ENCODE results near the gene ETS2. TPM values are rescaled to one million over a fixed set of nuclear protein-coding genes. Genes with fewer than 3 reads are reported as not detected.
A peak's percentile ranks its signal among the peaks of the same experiment; 100 is the strongest.

ETS2 gene
- total RNA-seq, 1 experiment from 2014 or later = 132 TPM

DNA sequence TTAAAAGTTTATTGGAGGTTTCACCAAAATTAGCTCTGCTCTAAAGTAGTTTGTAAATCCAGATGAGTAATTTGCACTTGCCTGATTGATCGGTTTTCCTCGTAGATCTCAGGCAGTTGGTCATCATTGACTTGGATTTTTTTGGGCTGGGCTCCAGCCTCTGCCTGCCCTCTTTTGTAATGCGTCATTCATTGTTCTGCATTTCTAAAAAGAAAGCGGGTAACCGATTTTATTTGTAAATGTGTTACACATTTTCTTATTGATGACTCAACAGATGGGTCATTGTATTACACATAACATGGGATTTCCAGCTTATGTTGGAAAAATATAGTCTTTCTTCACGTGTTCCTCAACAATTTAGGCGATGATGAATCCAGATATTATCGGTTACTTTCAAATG, 5.5 kb downstream of the ETS2 start:
- ChIA-PET CTCF (no interaction called here), POLR2A (interaction anchor here (0.6 to 1.2 kb wide), 4 partner anchors 22 to 80 kb away, joined by 3 to 5 read pairs (median 3); no protein-coding TSS in a partner anchor)
- Histone ChIP-seq H3K27ac (ENCODE audit: low read length) (peak overlapping the region; percentile 93), H3K4me3 (ENCODE audit: low read depth in 2 of 2, low read length in 2 of 2) (peak overlapping the region; percentile 76 to 84), H3K4me1 (ENCODE audit: control insufficient read depth, insufficient read depth, low read length) (peaks cover 49% of the 10 kb centered on the region), H3K9me3 (ENCODE audit: control insufficient read depth, insufficient read depth, low read depth, low read length) (no peaks in the 10 kb centered on the region), H3K36me3 (ENCODE audit: control insufficient read depth, insufficient read depth, low read length) (peaks cover 29% of the 10 kb centered on the region), H3K27me3 (ENCODE audit: control insufficient read depth, insufficient read depth, low read length) (no peaks in the 10 kb centered on the region)
- intact Hi-C loops (cut with micrococcal nuclease; ENCODE audit: unreplicated experiment) = no loop called here
- BruUV-seq (replicated peaks) = no TSS peak
- peak; percentile 39 for TF ChIP-seq POLR2AphosphoS5 (IDR thresholded peaks at IDR 0.05; ENCODE audit: low read depth, low read length)
- TF ChIP-seq TCF7L2 (IDR thresholded peaks at IDR 0.05; ENCODE audit: low read depth, low read length) = no peak
- in situ Hi-C loops (cut with HindIII; ENCODE audit: low pct_unique_long_range_greater_than_20kb, low sequenced_read_pairs) = no loop called here
- no peak for ATAC-seq
- DNase-seq (ENCODE audit: low read depth, low spot score) = no peak

DNA sequence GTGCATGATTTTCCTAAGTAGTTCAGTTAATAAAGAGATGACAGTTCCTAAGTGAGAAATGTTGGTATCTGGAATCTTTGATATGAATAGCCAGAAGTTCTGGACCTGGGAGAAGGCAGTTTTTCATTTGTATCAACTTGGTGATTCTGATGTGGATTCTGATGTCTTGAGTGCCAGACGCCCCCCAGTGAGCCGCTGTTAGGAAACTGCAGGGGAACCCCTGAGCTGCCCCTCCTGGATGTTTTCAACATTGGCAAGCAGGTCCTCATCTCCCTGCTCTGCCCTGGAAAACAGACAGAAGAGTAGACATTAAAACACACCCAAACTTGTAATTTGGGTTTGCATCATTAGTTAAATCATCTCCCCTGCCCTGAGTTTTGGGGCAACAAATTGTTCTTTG, 7.4 kb downstream of the ETS2 start:
- POLR2A ChIA-PET = no interaction called here
- Histone ChIP-seq H3K4me1 (ENCODE audit: control insufficient read depth, insufficient read depth, low read length) (peaks cover 68% of the 10 kb centered on the region), H3K9me3 (ENCODE audit: control insufficient read depth, insufficient read depth, low read depth, low read length) (no peaks in the 10 kb centered on the region), H3K36me3 (ENCODE audit: control insufficient read depth, insufficient read depth, low read length) (peaks cover 37% of the 10 kb centered on the region), H3K27me3 (ENCODE audit: control insufficient read depth, insufficient read depth, low read length) (no peaks in the 10 kb centered on the region), H3K4me3 (ENCODE audit: low read depth in 2 of 2, low read length in 2 of 2) (no peak overlapping the region), H3K27ac (ENCODE audit: low read length) (peak overlapping the region; percentile 93)
- in situ Hi-C loops (cut with HindIII; ENCODE audit: low pct_unique_long_range_greater_than_20kb, low sequenced_read_pairs) = no loop called here
- intact Hi-C loops (cut with micrococcal nuclease; ENCODE audit: unreplicated experiment) = no loop called here
- TF ChIP-seq POLR2AphosphoS5 (IDR thresholded peaks at IDR 0.05; ENCODE audit: low read depth, low read length) = no peak
- TF ChIP-seq SIN3A (IDR thresholded peaks at IDR 0.05; ENCODE audit: borderline replicate concordance, insufficient read depth, low read depth, low read length) = no peak
- no peak for TF ChIP-seq TCF7L2 (IDR thresholded peaks at IDR 0.05; ENCODE audit: low read depth, low read length)
- TF ChIP-seq, protein P1, sequence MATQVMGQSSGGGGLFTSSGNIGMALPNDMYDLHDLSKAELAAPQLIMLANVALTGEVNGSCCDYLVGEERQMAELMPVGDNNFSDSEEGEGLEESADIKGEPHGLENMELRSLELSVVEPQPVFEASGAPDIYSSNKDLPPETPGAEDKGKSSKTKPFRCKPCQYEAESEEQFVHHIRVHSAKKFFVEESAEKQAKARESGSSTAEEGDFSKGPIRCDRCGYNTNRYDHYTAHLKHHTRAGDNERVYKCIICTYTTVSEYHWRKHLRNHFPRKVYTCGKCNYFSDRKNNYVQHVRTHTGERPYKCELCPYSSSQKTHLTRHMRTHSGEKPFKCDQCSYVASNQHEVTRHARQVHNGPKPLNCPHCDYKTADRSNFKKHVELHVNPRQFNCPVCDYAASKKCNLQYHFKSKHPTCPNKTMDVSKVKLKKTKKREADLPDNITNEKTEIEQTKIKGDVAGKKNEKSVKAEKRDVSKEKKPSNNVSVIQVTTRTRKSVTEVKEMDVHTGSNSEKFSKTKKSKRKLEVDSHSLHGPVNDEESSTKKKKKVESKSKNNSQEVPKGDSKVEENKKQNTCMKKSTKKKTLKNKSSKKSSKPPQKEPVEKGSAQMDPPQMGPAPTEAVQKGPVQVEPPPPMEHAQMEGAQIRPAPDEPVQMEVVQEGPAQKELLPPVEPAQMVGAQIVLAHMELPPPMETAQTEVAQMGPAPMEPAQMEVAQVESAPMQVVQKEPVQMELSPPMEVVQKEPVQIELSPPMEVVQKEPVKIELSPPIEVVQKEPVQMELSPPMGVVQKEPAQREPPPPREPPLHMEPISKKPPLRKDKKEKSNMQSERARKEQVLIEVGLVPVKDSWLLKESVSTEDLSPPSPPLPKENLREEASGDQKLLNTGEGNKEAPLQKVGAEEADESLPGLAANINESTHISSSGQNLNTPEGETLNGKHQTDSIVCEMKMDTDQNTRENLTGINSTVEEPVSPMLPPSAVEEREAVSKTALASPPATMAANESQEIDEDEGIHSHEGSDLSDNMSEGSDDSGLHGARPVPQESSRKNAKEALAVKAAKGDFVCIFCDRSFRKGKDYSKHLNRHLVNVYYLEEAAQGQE (IDR thresholded peaks at IDR 0.05; ENCODE audit: insufficient read depth in 1 of 2, low read depth in 2 of 2, low read length in 1 of 2) = no peak
- TF ChIP-seq, protein P2, sequence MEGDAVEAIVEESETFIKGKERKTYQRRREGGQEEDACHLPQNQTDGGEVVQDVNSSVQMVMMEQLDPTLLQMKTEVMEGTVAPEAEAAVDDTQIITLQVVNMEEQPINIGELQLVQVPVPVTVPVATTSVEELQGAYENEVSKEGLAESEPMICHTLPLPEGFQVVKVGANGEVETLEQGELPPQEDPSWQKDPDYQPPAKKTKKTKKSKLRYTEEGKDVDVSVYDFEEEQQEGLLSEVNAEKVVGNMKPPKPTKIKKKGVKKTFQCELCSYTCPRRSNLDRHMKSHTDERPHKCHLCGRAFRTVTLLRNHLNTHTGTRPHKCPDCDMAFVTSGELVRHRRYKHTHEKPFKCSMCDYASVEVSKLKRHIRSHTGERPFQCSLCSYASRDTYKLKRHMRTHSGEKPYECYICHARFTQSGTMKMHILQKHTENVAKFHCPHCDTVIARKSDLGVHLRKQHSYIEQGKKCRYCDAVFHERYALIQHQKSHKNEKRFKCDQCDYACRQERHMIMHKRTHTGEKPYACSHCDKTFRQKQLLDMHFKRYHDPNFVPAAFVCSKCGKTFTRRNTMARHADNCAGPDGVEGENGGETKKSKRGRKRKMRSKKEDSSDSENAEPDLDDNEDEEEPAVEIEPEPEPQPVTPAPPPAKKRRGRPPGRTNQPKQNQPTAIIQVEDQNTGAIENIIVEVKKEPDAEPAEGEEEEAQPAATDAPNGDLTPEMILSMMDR (IDR thresholded peaks at IDR 0.05) = no peak
- BruUV-seq (replicated peaks) = no TSS peak
- CTCF ChIA-PET = no interaction called here
- DNase-seq (ENCODE audit: low read depth, low spot score) (no peak), ATAC-seq (no peak)

DNA sequence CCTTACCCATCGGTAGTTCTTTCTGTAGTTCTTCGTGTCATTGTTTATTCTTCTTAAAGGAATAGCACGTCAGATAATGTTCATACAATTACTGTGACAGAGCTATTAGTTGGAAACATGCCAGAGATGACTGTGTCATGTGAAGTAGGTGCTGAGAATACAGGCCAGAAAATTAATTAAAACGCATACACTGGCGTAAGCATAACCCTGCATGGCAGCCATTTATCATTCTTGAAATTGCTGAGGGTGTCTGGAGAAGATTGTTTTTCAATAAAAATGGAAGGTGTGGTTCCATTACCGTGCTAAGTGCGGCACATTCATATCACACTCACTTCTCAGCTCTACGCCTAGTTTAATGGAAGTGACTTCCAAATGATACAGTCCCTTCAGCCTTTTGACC, 7.8 kb downstream of the ETS2 start:
- intact Hi-C loops (cut with micrococcal nuclease; ENCODE audit: unreplicated experiment) (no loop called here), in situ Hi-C loops (cut with HindIII; ENCODE audit: low pct_unique_long_range_greater_than_20kb, low sequenced_read_pairs) (no loop called here)
- peaks cover 37% of the 10 kb centered on the region for H3K36me3 ChIP-seq (ENCODE audit: control insufficient read depth, insufficient read depth, low read length)
- BruUV-seq (replicated peaks) = no TSS peak
- TF ChIP-seq, protein P1 (IDR thresholded peaks at IDR 0.05; ENCODE audit: insufficient read depth in 1 of 2, low read depth in 2 of 2, low read length in 1 of 2) = no peak
- TF ChIP-seq POLR2AphosphoS5 (IDR thresholded peaks at IDR 0.05; ENCODE audit: low read depth, low read length) = peak; percentile 52
- ATAC-seq = no peak
- ChIA-PET CTCF (no interaction called here), POLR2A (no interaction called here)
- H3K27ac ChIP-seq (ENCODE audit: low read length) = peak overlapping the region; percentile 93
- H3K4me3 ChIP-seq (ENCODE audit: low read depth in 2 of 2, low read length in 2 of 2) = no peak overlapping the region
- DNase-seq (ENCODE audit: low read depth, low spot score) = no peak
- peaks cover 72% of the 10 kb centered on the region for H3K4me1 ChIP-seq (ENCODE audit: control insufficient read depth, insufficient read depth, low read length)
- H3K9me3 ChIP-seq (ENCODE audit: control insufficient read depth, insufficient read depth, low read depth, low read length) = no peaks in the 10 kb centered on the region
- no peaks in the 10 kb centered on the region for H3K27me3 ChIP-seq (ENCODE audit: control insufficient read depth, insufficient read depth, low read length)
